HEK293 (cell line): Measurements from ENCODE around the gene SLC2A9.

Source experiments
- CTCF ChIA-PET: fragments of 350-600 bp; formaldehyde crosslinking; extraction: SDS; loops from one replicate; lab custom pipeline; 2021; ENCODE audit warnings: antibody characterized with exemption; lab: Yijun Ruan, JAX
- POLR2A ChIA-PET: fragments of 300-600 bp; formaldehyde crosslinking; extraction: SDS; loops from one replicate; lab custom pipeline; 2020; ENCODE audit warnings: antibody characterized with exemption, inconsistent platforms; lab: Yijun Ruan, JAX
- H3K27ac ChIP-seq: fragments of 200-500 bp; sonication (Bioruptor generic); 2 replicates; pipeline ENCODE4 v1.5.1; 2014; ENCODE audit warnings: low read depth, low read length, control low read depth, inconsistent platforms; ENCODE audit errors: extremely low read depth
- H3K36me3 ChIP-seq, 2 experiments: fragments of 200-500 bp in 1 of 2; sonication (Bioruptor generic) in 1 of 2; 1 replicate in 1 of 2; 2 replicates in 1 of 2; pipeline ENCODE4 v1.5.1; 2014 to 2017; ENCODE audit warnings: inconsistent platforms in 2 of 2, low read length in 2 of 2; ENCODE audit not compliant: control insufficient read depth in 2 of 2, insufficient read depth in 1 of 2
- H3K4me1 ChIP-seq: fragments of 200-500 bp; sonication (Bioruptor generic); 2 replicates; pipeline ENCODE4 v1.5.1; 2014; ENCODE audit warnings: mild to moderate bottlenecking, low read length, inconsistent platforms; ENCODE audit not compliant: control insufficient read depth, insufficient read depth
- H3K4me3 ChIP-seq: 2 replicates; pipeline ENCODE4 v1.5.1; 2011; ENCODE audit warnings: low read depth, mild to moderate bottlenecking, control low read depth, low read length, moderate library complexity
- H3K9me3 ChIP-seq: fragments of 200-500 bp; sonication (Bioruptor generic); 2 replicates; pipeline ENCODE4 v1.5.1; 2014; ENCODE audit warnings: low read depth, low read length, inconsistent platforms; ENCODE audit not compliant: control insufficient read depth, insufficient read depth
- INSM2 ChIP-seq: fragments of 450-650 bp; formaldehyde crosslinking; IDR thresholded peaks from 2 replicates; pipeline ENCODE4 v1.5.1; 2016; ENCODE audit warnings: missing biosample characterization, missing genetic modification characterization
- KLF10 ChIP-seq: fragments of 450-650 bp; IDR thresholded peaks from 2 replicates; pipeline ENCODE4 v1.5.1; 2018; ENCODE audit warnings: missing biosample characterization, mild to moderate bottlenecking, missing genetic modification characterization
- KLF16 ChIP-seq: fragments of 450-650 bp; formaldehyde crosslinking; IDR thresholded peaks from 2 replicates; pipeline ENCODE4 v1.5.1; 2017; ENCODE audit warnings: missing biosample characterization, missing genetic modification characterization
- KLF9 ChIP-seq: fragments of 450-650 bp; formaldehyde crosslinking; IDR thresholded peaks from 2 replicates; pipeline ENCODE4 v1.5.1; 2016; ENCODE audit warnings: missing biosample characterization, missing genetic modification characterization, low read depth
- MYNN ChIP-seq: fragments of 450-650 bp; formaldehyde crosslinking; IDR thresholded peaks from 2 replicates; pipeline ENCODE4 v1.5.1; 2016; ENCODE audit warnings: missing biosample characterization, missing genetic modification characterization, borderline replicate concordance
- RBAK ChIP-seq: fragments of 450-650 bp; formaldehyde crosslinking; IDR thresholded peaks from 2 replicates; pipeline ENCODE4 v1.5.1; 2016; ENCODE audit warnings: missing biosample characterization, missing genetic modification characterization
- SCRT1 ChIP-seq: fragments of 450-650 bp; formaldehyde crosslinking; IDR thresholded peaks from 2 replicates; pipeline ENCODE4 v1.5.1; 2016; ENCODE audit warnings: missing biosample characterization, missing genetic modification characterization, borderline replicate concordance
- WT1 ChIP-seq: fragments of 450-650 bp; formaldehyde crosslinking; IDR thresholded peaks from 2 replicates; pipeline ENCODE4 v1.5.1; 2016; ENCODE audit warnings: missing biosample characterization, missing genetic modification characterization
- ZBTB10 ChIP-seq: fragments of 450-650 bp; formaldehyde crosslinking; IDR thresholded peaks from 2 replicates; pipeline ENCODE4 v1.5.1; 2016; ENCODE audit warnings: missing biosample characterization, missing genetic modification characterization
- ZBTB21 ChIP-seq: fragments of 450-650 bp; formaldehyde crosslinking; IDR thresholded peaks from 2 replicates; pipeline ENCODE4 v1.5.1; 2017; ENCODE audit warnings: missing biosample characterization, missing genetic modification characterization
- ZBTB49 ChIP-seq: fragments of 450-650 bp; formaldehyde crosslinking; IDR thresholded peaks from 2 replicates; pipeline ENCODE4 v1.5.1; 2016; ENCODE audit warnings: missing biosample characterization, missing genetic modification characterization, low read depth
- ZBTB7A ChIP-seq: fragments of 450-650 bp; formaldehyde crosslinking; IDR thresholded peaks from 2 replicates; pipeline ENCODE4 v1.5.1; 2016; ENCODE audit warnings: low read depth, missing biosample characterization, missing genetic modification characterization
- ZNF140 ChIP-seq: fragments of 450-650 bp; formaldehyde crosslinking; IDR thresholded peaks from 2 replicates; pipeline ENCODE4 v1.5.1; 2016; ENCODE audit warnings: missing biosample characterization, missing genetic modification characterization
- ZNF146 ChIP-seq: fragments of 450-650 bp; formaldehyde crosslinking; IDR thresholded peaks from 2 replicates; pipeline ENCODE4 v1.5.1; 2016; ENCODE audit warnings: missing biosample characterization, missing genetic modification characterization
- ZNF184 ChIP-seq: fragments of 450-650 bp; IDR thresholded peaks from 2 replicates; pipeline ENCODE4 v1.5.1; 2018; ENCODE audit warnings: missing biosample characterization, mild to moderate bottlenecking, missing genetic modification characterization
- ZNF23 ChIP-seq: fragments of 450-650 bp; formaldehyde crosslinking; IDR thresholded peaks from 2 replicates; pipeline ENCODE4 v1.5.1; 2016; ENCODE audit warnings: missing biosample characterization, missing genetic modification characterization, borderline replicate concordance
- ZNF311 ChIP-seq: fragments of 450-650 bp; formaldehyde crosslinking; IDR thresholded peaks from 2 replicates; pipeline ENCODE4 v1.5.1; 2017; ENCODE audit warnings: missing biosample characterization, missing genetic modification characterization, borderline replicate concordance
- ZNF324 ChIP-seq: fragments of 450-650 bp; formaldehyde crosslinking; IDR thresholded peaks from 2 replicates; pipeline ENCODE4 v1.5.1; 2016; ENCODE audit warnings: missing biosample characterization, missing genetic modification characterization
- ZNF350 ChIP-seq: fragments of 450-650 bp; formaldehyde crosslinking; IDR thresholded peaks from 2 replicates; pipeline ENCODE4 v1.5.0; 2017; ENCODE audit warnings: missing biosample characterization, mild to moderate bottlenecking, missing genetic modification characterization
- ZNF501 ChIP-seq: fragments of 450-650 bp; formaldehyde crosslinking; IDR thresholded peaks from 2 replicates; pipeline ENCODE4 v1.5.1; 2016; ENCODE audit warnings: missing biosample characterization, missing genetic modification characterization
- ZNF585B ChIP-seq: fragments of 450-650 bp; formaldehyde crosslinking; IDR thresholded peaks from 2 replicates; pipeline ENCODE4 v1.5.1; 2016; ENCODE audit warnings: missing biosample characterization, missing genetic modification characterization
- ZNF623 ChIP-seq: fragments of 450-650 bp; formaldehyde crosslinking; IDR thresholded peaks from 2 replicates; pipeline ENCODE4 v1.5.1; 2016; ENCODE audit warnings: missing biosample characterization, missing genetic modification characterization
- ZNF660 ChIP-seq: fragments of 450-650 bp; IDR thresholded peaks from 2 replicates; pipeline ENCODE4 v1.5.1; 2018; ENCODE audit warnings: missing biosample characterization, mild to moderate bottlenecking, missing genetic modification characterization
- ZNF76 ChIP-seq: fragments of 450-650 bp; formaldehyde crosslinking; IDR thresholded peaks from 2 replicates; pipeline ENCODE4; 2016; ENCODE audit warnings: low read depth, missing biosample characterization, missing genetic modification characterization, borderline replicate concordance
- ZNF777 ChIP-seq: fragments of 450-650 bp; formaldehyde crosslinking; IDR thresholded peaks from 2 replicates; pipeline ENCODE4 v1.5.1; 2017; ENCODE audit warnings: missing biosample characterization, missing genetic modification characterization, borderline replicate concordance
- TF ChIP-seq, protein P1 (sequence below): fragments of 450-650 bp; formaldehyde crosslinking; IDR thresholded peaks from 2 replicates; pipeline ENCODE4 v1.5.1; 2017; ENCODE audit warnings: missing biosample characterization, mild to moderate bottlenecking, missing genetic modification characterization, moderate library complexity
- TF ChIP-seq, protein P2 (sequence below): fragments of 450-650 bp; formaldehyde crosslinking; IDR thresholded peaks from 2 replicates; pipeline ENCODE4 v1.5.1; 2016; ENCODE audit warnings: missing biosample characterization, missing genetic modification characterization

Gene SLC2A9

GRCh38 chr4:9963328-9963727 is 58.0 kb downstream of the SLC2A9 start:
- no peak overlapping the region for H3K27ac ChIP-seq
- H3K36me3 ChIP-seq: no peaks in the 10 kb centered on the region
- no peak for TF ChIP-seq ZBTB21
- TF ChIP-seq ZNF311: no peak
- no peak for TF ChIP-seq ZBTB49 (tag by site-specific recombination)
- TF ChIP-seq, protein P1, sequence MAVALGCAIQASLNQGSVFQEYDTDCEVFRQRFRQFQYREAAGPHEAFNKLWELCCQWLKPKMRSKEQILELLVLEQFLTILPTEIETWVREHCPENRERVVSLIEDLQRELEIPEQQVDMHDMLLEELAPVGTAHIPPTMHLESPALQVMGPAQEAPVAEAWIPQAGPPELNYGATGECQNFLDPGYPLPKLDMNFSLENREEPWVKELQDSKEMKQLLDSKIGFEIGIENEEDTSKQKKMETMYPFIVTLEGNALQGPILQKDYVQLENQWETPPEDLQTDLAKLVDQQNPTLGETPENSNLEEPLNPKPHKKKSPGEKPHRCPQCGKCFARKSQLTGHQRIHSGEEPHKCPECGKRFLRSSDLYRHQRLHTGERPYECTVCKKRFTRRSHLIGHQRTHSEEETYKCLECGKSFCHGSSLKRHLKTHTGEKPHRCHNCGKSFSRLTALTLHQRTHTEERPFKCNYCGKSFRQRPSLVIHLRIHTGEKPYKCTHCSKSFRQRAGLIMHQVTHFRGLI (tag by site-specific recombination): no peak
- no peak for TF ChIP-seq ZNF140 (tag by site-specific recombination)
- no peak for TF ChIP-seq RBAK (tag by site-specific recombination)
- no peak for TF ChIP-seq ZNF324 (tag by site-specific recombination)
- no peak for TF ChIP-seq ZNF350
- no peak for TF ChIP-seq ZNF184 (tag by site-specific recombination)
- TF ChIP-seq ZNF76 (tag by site-specific recombination): no peak
- TF ChIP-seq INSM2 (tag by site-specific recombination): no peak
- TF ChIP-seq ZNF501 (tag by site-specific recombination): no peak
- TF ChIP-seq ZNF585B (tag by site-specific recombination): no peak
- TF ChIP-seq, protein P2, sequence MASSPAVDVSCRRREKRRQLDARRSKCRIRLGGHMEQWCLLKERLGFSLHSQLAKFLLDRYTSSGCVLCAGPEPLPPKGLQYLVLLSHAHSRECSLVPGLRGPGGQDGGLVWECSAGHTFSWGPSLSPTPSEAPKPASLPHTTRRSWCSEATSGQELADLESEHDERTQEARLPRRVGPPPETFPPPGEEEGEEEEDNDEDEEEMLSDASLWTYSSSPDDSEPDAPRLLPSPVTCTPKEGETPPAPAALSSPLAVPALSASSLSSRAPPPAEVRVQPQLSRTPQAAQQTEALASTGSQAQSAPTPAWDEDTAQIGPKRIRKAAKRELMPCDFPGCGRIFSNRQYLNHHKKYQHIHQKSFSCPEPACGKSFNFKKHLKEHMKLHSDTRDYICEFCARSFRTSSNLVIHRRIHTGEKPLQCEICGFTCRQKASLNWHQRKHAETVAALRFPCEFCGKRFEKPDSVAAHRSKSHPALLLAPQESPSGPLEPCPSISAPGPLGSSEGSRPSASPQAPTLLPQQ (tag by site-specific recombination): no peak
- TF ChIP-seq, all 188 proteins: peak for 0
- ChIA-PET CTCF (no interaction called here), POLR2A (no interaction called here)
- Histone ChIP-seq H3K4me1 (no peaks in the 10 kb centered on the region), H3K9me3 (no peaks in the 10 kb centered on the region), H3K4me3 (no peak overlapping the region)

DNA sequence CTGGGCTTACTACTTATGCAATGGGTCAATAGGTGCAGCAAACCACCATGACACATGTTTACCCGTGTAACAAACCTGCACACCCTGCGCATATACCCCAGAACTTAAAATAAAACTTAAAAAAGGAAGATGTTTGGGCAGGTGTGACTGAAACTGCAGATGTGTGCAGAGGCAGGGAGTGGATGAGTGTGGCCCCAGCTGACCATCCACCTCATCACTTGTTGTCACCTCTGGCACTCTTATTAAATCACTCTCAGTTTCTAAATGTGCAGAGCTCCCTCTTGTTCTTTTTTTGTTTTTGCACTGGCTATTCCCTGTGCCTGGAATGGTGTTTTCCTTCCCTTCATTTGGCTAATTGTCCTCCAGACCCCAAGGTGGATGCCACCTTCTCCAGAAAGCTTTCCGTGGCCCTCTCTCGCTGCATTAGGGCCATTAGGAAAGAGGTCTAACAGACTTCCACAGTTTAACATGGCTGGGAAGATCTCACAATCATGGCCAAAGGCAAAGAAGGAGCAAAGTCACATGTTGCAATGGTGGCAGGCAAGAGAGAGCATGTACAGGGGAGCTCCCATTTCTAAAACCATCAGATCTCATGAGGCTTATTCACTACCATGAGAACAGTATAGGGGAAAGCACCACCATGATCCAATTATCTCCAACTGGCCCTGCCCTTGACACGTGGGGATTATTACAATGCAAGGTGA is 58.5 kb downstream of the SLC2A9 start:
- ChIA-PET POLR2A (no interaction called here), CTCF (no interaction called here)
- no peaks in the 10 kb centered on the region for H3K4me1 ChIP-seq
- no peaks in the 10 kb centered on the region for H3K36me3 ChIP-seq
- no peaks in the 10 kb centered on the region for H3K9me3 ChIP-seq
- H3K27ac ChIP-seq: no peak overlapping the region
- H3K4me3 ChIP-seq: no peak overlapping the region
- TF ChIP-seq ZNF23 (tag by site-specific recombination) (no peak), ZNF146 (tag by site-specific recombination) (no peak), ZNF660 (tag by site-specific recombination) (no peak), MYNN (tag by site-specific recombination) (no peak), ZBTB7A (tag by site-specific recombination) (no peak), SCRT1 (tag by site-specific recombination) (no peak), ZNF184 (tag by site-specific recombination) (no peak), KLF9 (tag by site-specific recombination) (no peak), ZBTB10 (no peak), WT1 (tag by site-specific recombination) (no peak), KLF10 (tag by site-specific recombination) (no peak), ZNF777 (tag by site-specific recombination) (no peak), KLF16 (tag by site-specific recombination) (no peak), ZNF623 (tag by site-specific recombination) (no peak)
